NCI-H2227 (cell line): ENCODE data around the gene ESRRG.

Experiments used
- DNase-seq: peaks from one replicate; lab custom pipeline; 2025; ENCODE audit not compliant: unreplicated experiment; lab: John Stamatoyannopoulos, UW

ESRRG gene

GRCh38 chr1:216457356-216457755 is 265.9 kb downstream of the ESRRG start:
- DNase-seq, result no peak

GRCh38 chr1:216456682-216457081 is 266.5 kb downstream of the ESRRG start:
- no peak for DNase-seq

GRCh38 chr1:216453777-216454176 is 269.5 kb downstream of the ESRRG start:
- DNase-seq, result no peak
